ENCODE results near the gene DMAC2L.

DMAC2L gene

DNA sequence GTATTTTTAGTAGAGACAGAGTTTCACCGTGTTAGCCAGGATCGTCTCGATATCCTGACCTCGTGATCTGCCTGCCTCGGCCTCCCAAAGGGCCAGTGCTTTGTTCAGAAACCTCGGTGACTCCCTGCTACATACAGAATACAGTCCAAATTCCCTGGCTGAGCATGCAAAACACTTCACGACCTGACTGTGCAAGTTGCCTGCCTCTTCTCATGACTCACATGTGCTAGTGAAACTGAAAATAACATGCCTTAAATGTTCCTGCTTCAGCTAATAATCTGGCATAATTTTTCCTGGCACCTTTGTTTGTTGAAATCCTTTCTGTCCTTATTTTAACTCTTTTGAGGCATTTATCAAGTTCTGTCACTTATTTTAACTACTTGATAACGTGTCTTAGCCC, 8.2 kb downstream of the DMAC2L start:
- H3K9me3 ChIP-seq (ENCODE audit: control insufficient read depth in 2 of 2, low read length in 2 of 2): no peaks in the 10 kb centered on the region
- no peak overlapping the region for H3K4me3 ChIP-seq (ENCODE audit: low read length in 2 of 2)
- H3K27me3 ChIP-seq (ENCODE audit: control insufficient read depth in 2 of 2, insufficient read depth in 2 of 2, low read length in 2 of 2): no peaks in the 10 kb centered on the region
- peaks cover 6 to 11% of the 10 kb centered on the region in 2 donors for H3K36me3 ChIP-seq (ENCODE audit: control insufficient read depth in 2 of 2, insufficient read depth in 2 of 2, low read length in 2 of 2)
- H3K9ac ChIP-seq (ENCODE audit: low read depth in 1 of 2, low read length in 2 of 2): no peak overlapping the region
- peak overlapping the region in 1 of 2 donors; percentile 17 for H3K27ac ChIP-seq (ENCODE audit: low read depth in 2 of 2, low read length in 2 of 2)
- H3K4me1 ChIP-seq (ENCODE audit: control insufficient read depth in 2 of 2, insufficient read depth in 2 of 2, low read length in 2 of 2): peaks cover 8% of the 10 kb centered on the region in 2 donors

DNA sequence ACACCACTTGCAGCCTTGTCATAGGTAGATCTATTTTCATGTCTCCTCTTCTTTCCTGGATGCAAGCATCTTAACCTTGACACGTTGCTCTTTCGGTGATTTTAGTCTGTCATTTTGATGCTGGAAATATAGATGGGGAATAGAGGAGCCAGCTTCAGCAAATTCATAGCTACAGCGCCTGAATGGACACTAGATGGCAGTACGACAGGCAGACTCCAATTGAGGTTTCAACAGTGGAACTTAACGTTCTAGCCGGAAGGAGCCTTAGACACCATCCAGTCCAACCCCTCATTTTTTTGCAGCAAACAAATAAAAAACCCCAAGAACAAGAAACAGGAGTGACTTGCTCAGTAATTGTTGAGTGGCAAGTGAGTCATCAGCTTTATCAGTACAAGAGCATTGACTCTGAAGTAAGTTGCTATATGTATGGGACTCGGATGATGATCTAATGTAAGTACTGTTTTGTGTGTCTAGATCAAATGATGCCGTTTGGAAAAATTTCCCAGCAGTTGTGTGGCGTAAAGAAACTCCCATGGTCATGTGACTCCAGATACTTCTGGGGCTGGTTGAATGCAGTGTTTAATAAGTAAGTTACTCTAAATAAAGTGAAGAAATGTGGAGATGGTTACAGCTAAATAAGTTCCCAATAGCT, 9.0 kb downstream of the DMAC2L start:
- Histone ChIP-seq H3K27me3 (ENCODE audit: control insufficient read depth in 2 of 2, insufficient read depth in 2 of 2, low read length in 2 of 2) (no peaks in the 10 kb centered on the region), H3K27ac (ENCODE audit: low read depth in 2 of 2, low read length in 2 of 2) (peak overlapping the region; percentile 54 to 74), H3K4me3 (ENCODE audit: low read length in 2 of 2) (peak overlapping the region; percentile 33 to 58), H3K36me3 (ENCODE audit: control insufficient read depth in 2 of 2, insufficient read depth in 2 of 2, low read length in 2 of 2) (peaks cover 6 to 11% of the 10 kb centered on the region in 2 donors), H3K4me1 (ENCODE audit: control insufficient read depth in 2 of 2, insufficient read depth in 2 of 2, low read length in 2 of 2) (peaks cover 8% of the 10 kb centered on the region in 2 donors), H3K9me3 (ENCODE audit: control insufficient read depth in 2 of 2, low read length in 2 of 2) (no peaks in the 10 kb centered on the region), H3K9ac (ENCODE audit: low read depth in 1 of 2, low read length in 2 of 2) (peak overlapping the region in 1 of 2 donors; percentile 18)

- Histone ChIP-seq H3K9me3 (ENCODE audit: control insufficient read depth in 2 of 2, low read length in 2 of 2) (no peaks in the 10 kb centered on the region), H3K9ac (ENCODE audit: low read depth in 1 of 2, low read length in 2 of 2) (no peak overlapping the region), H3K27ac (ENCODE audit: low read depth in 2 of 2, low read length in 2 of 2) (no peak overlapping the region), H3K36me3 (ENCODE audit: control insufficient read depth in 2 of 2, insufficient read depth in 2 of 2, low read length in 2 of 2) (peaks cover 13 to 34% of the 10 kb centered on the region in 2 donors), H3K4me1 (ENCODE audit: control insufficient read depth in 2 of 2, insufficient read depth in 2 of 2, low read length in 2 of 2) (peaks cover 0 to 13% of the 10 kb centered on the region in 2 donors), H3K27me3 (ENCODE audit: control insufficient read depth in 2 of 2, insufficient read depth in 2 of 2, low read length in 2 of 2) (no peaks in the 10 kb centered on the region), H3K4me3 (ENCODE audit: low read length in 2 of 2) (no peak overlapping the region)
These were observed 19.5 kb downstream of the DMAC2L start for GRCh38 chr14:50331596-50331995.

- H3K27ac ChIP-seq (ENCODE audit: low read depth in 2 of 2, low read length in 2 of 2): no peak overlapping the region
- H3K9ac ChIP-seq (ENCODE audit: low read depth in 1 of 2, low read length in 2 of 2): no peak overlapping the region
- H3K4me1 ChIP-seq (ENCODE audit: control insufficient read depth in 2 of 2, insufficient read depth in 2 of 2, low read length in 2 of 2): peaks cover 0 to 13% of the 10 kb centered on the region in 2 donors
- peaks cover 13 to 30% of the 10 kb centered on the region in 2 donors for H3K36me3 ChIP-seq (ENCODE audit: control insufficient read depth in 2 of 2, insufficient read depth in 2 of 2, low read length in 2 of 2)
- no peaks in the 10 kb centered on the region for H3K9me3 ChIP-seq (ENCODE audit: control insufficient read depth in 2 of 2, low read length in 2 of 2)
- H3K27me3 ChIP-seq (ENCODE audit: control insufficient read depth in 2 of 2, insufficient read depth in 2 of 2, low read length in 2 of 2): no peaks in the 10 kb centered on the region
- no peak overlapping the region for H3K4me3 ChIP-seq (ENCODE audit: low read length in 2 of 2)
These were observed 20.9 kb downstream of the DMAC2L start for GRCh38 chr14:50333014-50333509.

- Histone ChIP-seq H3K36me3 (ENCODE audit: control insufficient read depth in 2 of 2, insufficient read depth in 2 of 2, low read length in 2 of 2) (peaks cover 10 to 25% of the 10 kb centered on the region in 2 donors), H3K27ac (ENCODE audit: low read depth in 2 of 2, low read length in 2 of 2) (no peak overlapping the region), H3K4me1 (ENCODE audit: control insufficient read depth in 2 of 2, insufficient read depth in 2 of 2, low read length in 2 of 2) (peaks cover 7 to 19% of the 10 kb centered on the region in 2 donors)
These were observed 22.1 kb downstream of the DMAC2L start for GRCh38 chr14:50334211-50334610.

DNA sequence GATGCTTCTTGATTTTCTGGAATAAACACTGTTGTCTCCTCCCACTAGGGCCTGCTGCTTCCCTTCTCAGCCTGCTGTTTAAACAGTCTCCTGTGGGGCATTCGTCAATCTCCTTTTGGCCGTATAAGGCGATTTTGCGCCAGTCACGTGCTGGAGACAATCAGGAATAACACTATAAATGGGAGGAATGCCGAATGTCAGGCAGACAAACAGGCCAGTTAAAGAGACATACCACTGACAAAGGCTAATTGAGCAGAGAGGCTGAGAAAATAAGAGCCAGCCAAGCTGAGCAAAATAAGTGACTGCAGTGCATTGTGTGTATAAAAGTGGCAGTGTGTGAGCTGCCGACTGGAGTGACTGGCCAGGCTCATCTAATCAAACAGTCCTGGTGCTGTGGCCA, 23.3 kb downstream of the DMAC2L start:
- H3K36me3 ChIP-seq (ENCODE audit: control insufficient read depth in 2 of 2, insufficient read depth in 2 of 2, low read length in 2 of 2): peaks cover 15 to 20% of the 10 kb centered on the region in 2 donors
- H3K27me3 ChIP-seq (ENCODE audit: control insufficient read depth in 2 of 2, insufficient read depth in 2 of 2, low read length in 2 of 2): no peaks in the 10 kb centered on the region
- H3K4me1 ChIP-seq (ENCODE audit: control insufficient read depth in 2 of 2, insufficient read depth in 2 of 2, low read length in 2 of 2): peaks cover 11 to 29% of the 10 kb centered on the region in 2 donors
- H3K9me3 ChIP-seq (ENCODE audit: control insufficient read depth in 2 of 2, low read length in 2 of 2): no peaks in the 10 kb centered on the region
- H3K4me3 ChIP-seq (ENCODE audit: low read length in 2 of 2): no peak overlapping the region
- peak overlapping the region in 1 of 2 donors; percentile 38 for H3K9ac ChIP-seq (ENCODE audit: low read depth in 1 of 2, low read length in 2 of 2)
- H3K27ac ChIP-seq (ENCODE audit: low read depth in 2 of 2, low read length in 2 of 2): peak overlapping the region; percentile 52 to 73

More at GRCh38 chr14:50334211-50334610, 22.1 kb downstream of the DMAC2L start:
- no peak overlapping the region for H3K4me3 ChIP-seq (ENCODE audit: low read length in 2 of 2)
- H3K27me3 ChIP-seq (ENCODE audit: control insufficient read depth in 2 of 2, insufficient read depth in 2 of 2, low read length in 2 of 2): no peaks in the 10 kb centered on the region
- no peak overlapping the region for H3K9ac ChIP-seq (ENCODE audit: low read depth in 1 of 2, low read length in 2 of 2)
- H3K9me3 ChIP-seq (ENCODE audit: control insufficient read depth in 2 of 2, low read length in 2 of 2): no peaks in the 10 kb centered on the region

DNA sequence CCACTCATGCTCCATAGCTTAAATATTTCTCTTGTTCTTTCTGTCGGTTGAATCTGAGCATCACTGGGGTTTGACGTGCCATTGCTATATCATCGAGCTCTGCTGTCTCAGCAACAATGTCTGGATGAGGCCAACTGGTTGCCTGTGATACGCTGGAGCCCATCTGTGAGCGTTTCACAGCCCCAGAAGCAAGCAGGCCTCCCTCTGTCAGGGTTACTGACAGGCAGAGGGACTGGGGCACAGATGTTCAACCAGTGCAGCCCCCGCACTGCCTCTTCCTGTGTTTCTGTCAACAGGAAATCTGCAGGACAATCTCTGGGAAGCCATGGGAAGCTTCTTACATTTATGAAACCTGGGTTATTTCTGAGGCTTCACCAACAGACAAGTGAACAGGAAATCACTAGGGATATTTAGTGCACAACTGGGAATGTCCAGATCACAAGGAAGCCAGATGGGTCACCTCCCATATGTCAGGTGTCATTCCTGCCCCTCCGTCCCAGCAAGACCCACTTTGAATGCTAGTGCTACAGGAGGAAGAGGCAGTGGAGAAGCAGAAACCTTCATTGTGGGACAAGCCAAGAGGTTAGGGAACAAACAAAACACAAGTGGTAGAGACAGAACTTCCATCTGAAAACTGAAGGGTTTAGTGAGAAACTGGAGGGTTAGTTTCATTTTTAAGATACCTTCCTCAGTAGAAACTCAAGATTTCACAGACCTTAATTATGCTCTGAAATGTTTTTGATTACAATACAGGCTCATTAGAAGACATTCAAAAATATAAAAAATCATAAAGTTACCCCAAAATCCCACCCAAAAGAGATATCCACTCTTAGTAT, 24.1 kb downstream of the DMAC2L start:
- Histone ChIP-seq H3K9me3 (ENCODE audit: control insufficient read depth in 2 of 2, low read length in 2 of 2) (no peaks in the 10 kb centered on the region), H3K27me3 (ENCODE audit: control insufficient read depth in 2 of 2, insufficient read depth in 2 of 2, low read length in 2 of 2) (no peaks in the 10 kb centered on the region), H3K4me1 (ENCODE audit: control insufficient read depth in 2 of 2, insufficient read depth in 2 of 2, low read length in 2 of 2) (peaks cover 11 to 30% of the 10 kb centered on the region in 2 donors), H3K27ac (ENCODE audit: low read depth in 2 of 2, low read length in 2 of 2) (peak overlapping the region; percentile 52 to 73), H3K36me3 (ENCODE audit: control insufficient read depth in 2 of 2, insufficient read depth in 2 of 2, low read length in 2 of 2) (peaks cover 18 to 19% of the 10 kb centered on the region in 2 donors), H3K4me3 (ENCODE audit: low read length in 2 of 2) (peak overlapping the region in 1 of 2 donors; percentile 17), H3K9ac (ENCODE audit: low read depth in 1 of 2, low read length in 2 of 2) (peak overlapping the region in 1 of 2 donors; percentile 38)

- Histone ChIP-seq H3K27ac (ENCODE audit: low read depth in 2 of 2, low read length in 2 of 2) (peak overlapping the region in 1 of 2 donors; percentile 4), H3K36me3 (ENCODE audit: control insufficient read depth in 2 of 2, insufficient read depth in 2 of 2, low read length in 2 of 2) (peaks cover 6 to 8% of the 10 kb centered on the region in 2 donors), H3K4me3 (ENCODE audit: low read length in 2 of 2) (no peak overlapping the region), H3K9me3 (ENCODE audit: control insufficient read depth in 2 of 2, low read length in 2 of 2) (no peaks in the 10 kb centered on the region), H3K27me3 (ENCODE audit: control insufficient read depth in 2 of 2, insufficient read depth in 2 of 2, low read length in 2 of 2) (no peaks in the 10 kb centered on the region), H3K4me1 (ENCODE audit: control insufficient read depth in 2 of 2, insufficient read depth in 2 of 2, low read length in 2 of 2) (peaks cover 18 to 43% of the 10 kb centered on the region in 2 donors), H3K9ac (ENCODE audit: low read depth in 1 of 2, low read length in 2 of 2) (no peak overlapping the region)
These were observed 26.5 kb downstream of the DMAC2L start for GRCh38 chr14:50338587-50338986.

DNA sequence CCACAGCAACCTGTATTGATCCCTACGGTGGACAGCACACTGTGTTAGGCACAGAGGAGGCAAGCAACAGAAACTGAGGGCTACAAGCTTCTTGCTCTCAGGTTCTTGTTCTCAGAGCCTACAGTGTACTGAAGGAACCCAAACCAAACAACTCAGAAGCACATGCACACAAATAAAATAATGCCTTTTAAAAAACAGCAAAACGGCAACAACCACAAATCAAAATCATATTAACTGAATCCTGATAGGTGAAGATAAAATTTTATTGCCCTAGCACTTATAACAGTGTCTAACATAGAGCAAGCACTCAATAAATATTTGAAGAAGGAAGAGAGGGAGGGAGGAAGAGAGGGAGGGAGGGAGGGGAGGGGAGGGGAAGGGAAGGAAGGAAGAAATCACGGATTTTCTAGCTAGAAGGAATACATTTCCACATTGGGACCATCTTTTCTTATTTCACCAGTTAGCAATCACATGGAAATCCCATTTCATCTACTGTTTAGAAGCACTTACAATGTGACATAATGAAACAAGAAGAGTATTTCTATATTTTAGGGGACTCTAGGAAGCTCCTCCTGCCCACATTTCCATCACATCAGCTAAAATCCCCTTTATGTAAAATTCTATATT, 27.2 kb downstream of the DMAC2L start:
- Histone ChIP-seq H3K4me3 (ENCODE audit: low read length in 2 of 2) (no peak overlapping the region), H3K27me3 (ENCODE audit: control insufficient read depth in 2 of 2, insufficient read depth in 2 of 2, low read length in 2 of 2) (no peaks in the 10 kb centered on the region), H3K4me1 (ENCODE audit: control insufficient read depth in 2 of 2, insufficient read depth in 2 of 2, low read length in 2 of 2) (peaks cover 18 to 43% of the 10 kb centered on the region in 2 donors), H3K27ac (ENCODE audit: low read depth in 2 of 2, low read length in 2 of 2) (peak overlapping the region in 1 of 2 donors; percentile 4), H3K9ac (ENCODE audit: low read depth in 1 of 2, low read length in 2 of 2) (no peak overlapping the region), H3K36me3 (ENCODE audit: control insufficient read depth in 2 of 2, insufficient read depth in 2 of 2, low read length in 2 of 2) (peaks cover 6 to 8% of the 10 kb centered on the region in 2 donors), H3K9me3 (ENCODE audit: control insufficient read depth in 2 of 2, low read length in 2 of 2) (no peaks in the 10 kb centered on the region)

Measured in mucosa of rectum (tissue), 2 donors.